Measurements from ENCODE around the gene SAMD9L. TPM values are rescaled to one million over a fixed set of nuclear protein-coding genes. Genes with fewer than 3 reads are reported as not detected.

SAMD9L gene
- total RNA-seq, 1 donor from 2014 or later, result 8.6 TPM

GRCh38 chr7:93185303-93186027, 37.3 kb upstream of the SAMD9L start:
- TF ChIP-seq, protein P1, sequence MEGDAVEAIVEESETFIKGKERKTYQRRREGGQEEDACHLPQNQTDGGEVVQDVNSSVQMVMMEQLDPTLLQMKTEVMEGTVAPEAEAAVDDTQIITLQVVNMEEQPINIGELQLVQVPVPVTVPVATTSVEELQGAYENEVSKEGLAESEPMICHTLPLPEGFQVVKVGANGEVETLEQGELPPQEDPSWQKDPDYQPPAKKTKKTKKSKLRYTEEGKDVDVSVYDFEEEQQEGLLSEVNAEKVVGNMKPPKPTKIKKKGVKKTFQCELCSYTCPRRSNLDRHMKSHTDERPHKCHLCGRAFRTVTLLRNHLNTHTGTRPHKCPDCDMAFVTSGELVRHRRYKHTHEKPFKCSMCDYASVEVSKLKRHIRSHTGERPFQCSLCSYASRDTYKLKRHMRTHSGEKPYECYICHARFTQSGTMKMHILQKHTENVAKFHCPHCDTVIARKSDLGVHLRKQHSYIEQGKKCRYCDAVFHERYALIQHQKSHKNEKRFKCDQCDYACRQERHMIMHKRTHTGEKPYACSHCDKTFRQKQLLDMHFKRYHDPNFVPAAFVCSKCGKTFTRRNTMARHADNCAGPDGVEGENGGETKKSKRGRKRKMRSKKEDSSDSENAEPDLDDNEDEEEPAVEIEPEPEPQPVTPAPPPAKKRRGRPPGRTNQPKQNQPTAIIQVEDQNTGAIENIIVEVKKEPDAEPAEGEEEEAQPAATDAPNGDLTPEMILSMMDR (IDR thresholded peaks at IDR 0.05), result no peak
- TF ChIP-seq POLR2AphosphoS5 (IDR thresholded peaks at IDR 0.05; ENCODE audit: insufficient read depth in 1 of 2, low read depth in 1 of 2) (no peak), POLR2A (IDR thresholded peaks at IDR 0.05) (no peak)
- Histone ChIP-seq H3K4me3 (no peak overlapping the region), H3K27ac (no peak overlapping the region), H3K36me3 (no peaks in the 10 kb centered on the region), H3K4me1 (no peaks in the 10 kb centered on the region), H3K27me3 (no peaks in the 10 kb centered on the region), H3K9me3 (no peaks in the 10 kb centered on the region)
- DNase-seq (ENCODE audit: extremely low spot score in 2 of 2), result no peak
- intact Hi-C loops (cut with DNase I), result no loop called here

- TF ChIP-seq, protein P1 (IDR thresholded peaks at IDR 0.05), result no peak
- TF ChIP-seq POLR2A (IDR thresholded peaks at IDR 0.05) (no peak), POLR2AphosphoS5 (IDR thresholded peaks at IDR 0.05; ENCODE audit: insufficient read depth in 1 of 2, low read depth in 1 of 2) (no peak)
- H3K4me1 ChIP-seq, result no peaks in the 10 kb centered on the region
- H3K27ac ChIP-seq, result no peak overlapping the region
- no peak for DNase-seq (ENCODE audit: extremely low spot score in 2 of 2)
- intact Hi-C loops (cut with DNase I), result no loop called here
- no peak overlapping the region for H3K4me3 ChIP-seq
- no peaks in the 10 kb centered on the region for H3K36me3 ChIP-seq
- no peaks in the 10 kb centered on the region for H3K27me3 ChIP-seq
- no peaks in the 10 kb centered on the region for H3K9me3 ChIP-seq
Observed at GRCh38 chr7:93179173-93179572, 31.0 kb upstream of the SAMD9L start.

GRCh38 chr7:93178213-93178612, 30.0 kb upstream of the SAMD9L start:
- no peak overlapping the region for H3K27ac ChIP-seq

DNA sequence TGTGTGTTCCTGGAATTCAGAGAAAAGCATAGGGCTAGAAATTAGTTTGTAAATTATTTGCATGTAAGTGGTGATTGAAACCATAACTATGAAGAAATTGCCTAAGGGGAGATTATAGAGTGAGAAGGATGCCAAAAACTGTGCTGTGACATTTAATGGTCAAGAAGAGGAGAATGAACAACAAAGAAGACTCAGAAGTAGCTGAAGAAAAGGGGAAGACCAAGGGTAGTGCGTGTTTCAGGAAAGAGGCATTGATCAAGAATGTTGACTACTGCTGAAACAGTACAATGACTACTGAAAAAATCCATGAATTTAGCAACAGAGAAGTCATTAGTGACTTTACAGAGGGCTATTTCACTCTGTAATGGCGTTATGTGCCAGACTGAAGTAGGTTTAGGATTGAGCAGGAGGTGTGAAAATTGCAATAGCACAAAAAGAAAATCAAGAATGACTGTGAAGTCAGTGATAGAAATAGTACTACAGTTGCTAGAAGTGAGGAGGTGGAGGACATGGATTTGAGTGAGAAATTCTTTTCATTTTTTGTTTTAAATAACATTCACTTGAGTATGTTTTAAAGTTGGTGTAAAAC, 28.9 kb upstream of the SAMD9L start:
- intact Hi-C loops (cut with DNase I), result no loop called here
- Histone ChIP-seq H3K9me3 (no peaks in the 10 kb centered on the region), H3K36me3 (no peaks in the 10 kb centered on the region), H3K4me1 (no peaks in the 10 kb centered on the region), H3K27ac (no peak overlapping the region), H3K4me3 (no peak overlapping the region), H3K27me3 (no peaks in the 10 kb centered on the region)
- no peak for DNase-seq (ENCODE audit: extremely low spot score in 2 of 2)
- TF ChIP-seq POLR2A (IDR thresholded peaks at IDR 0.05) (no peak), POLR2AphosphoS5 (IDR thresholded peaks at IDR 0.05; ENCODE audit: insufficient read depth in 1 of 2, low read depth in 1 of 2) (no peak)
- TF ChIP-seq, protein P1 (IDR thresholded peaks at IDR 0.05), result no peak

More at GRCh38 chr7:93178213-93178612, 30.0 kb upstream of the SAMD9L start:
- TF ChIP-seq, protein P1 (IDR thresholded peaks at IDR 0.05), result no peak
- TF ChIP-seq POLR2AphosphoS5 (IDR thresholded peaks at IDR 0.05; ENCODE audit: insufficient read depth in 1 of 2, low read depth in 1 of 2), result no peak
- TF ChIP-seq POLR2A (IDR thresholded peaks at IDR 0.05), result no peak
- H3K4me3 ChIP-seq, result no peak overlapping the region
- H3K27me3 ChIP-seq, result no peaks in the 10 kb centered on the region
- no peaks in the 10 kb centered on the region for H3K4me1 ChIP-seq
- no peaks in the 10 kb centered on the region for H3K36me3 ChIP-seq
- no peak for DNase-seq (ENCODE audit: extremely low spot score in 2 of 2)
- no peaks in the 10 kb centered on the region for H3K9me3 ChIP-seq
- intact Hi-C loops (cut with DNase I), result no loop called here

GRCh38 chr7:93175219-93175618, 27.0 kb upstream of the SAMD9L start:
- Histone ChIP-seq H3K27ac (no peak overlapping the region), H3K4me1 (no peaks in the 10 kb centered on the region), H3K9me3 (peaks cover 4% of the 10 kb centered on the region), H3K4me3 (no peak overlapping the region), H3K27me3 (no peaks in the 10 kb centered on the region), H3K36me3 (no peaks in the 10 kb centered on the region)
- TF ChIP-seq, protein P1 (IDR thresholded peaks at IDR 0.05), result no peak
- no peak for TF ChIP-seq POLR2AphosphoS5 (IDR thresholded peaks at IDR 0.05; ENCODE audit: insufficient read depth in 1 of 2, low read depth in 1 of 2)
- TF ChIP-seq POLR2A (IDR thresholded peaks at IDR 0.05), result no peak
- no peak for DNase-seq (ENCODE audit: extremely low spot score in 2 of 2)
- intact Hi-C loops (cut with DNase I), result no loop called here
